Measurements from ENCODE around the gene STX7. TPM values are rescaled to one million over a fixed set of nuclear protein-coding genes. Genes with fewer than 3 reads are reported as not detected.

Gene STX7
- polyA plus RNA-seq, 2 of the 4 experiments (the other 2 are of a cell fraction), result 19.2 to 29.5 TPM

GRCh38 chr6:132504757-132505156 is 8.2 kb downstream of the STX7 start:
- CTCF ChIA-PET, result no interaction called here
- Histone ChIP-seq H3K4me1 (no peaks in the 10 kb centered on the region), H3K4me2 (no peak overlapping the region), H3K27ac (no peak overlapping the region), H3K9me3 (no peaks in the 10 kb centered on the region), H3K4me3 (no peak overlapping the region)
- FAIRE-seq (no peak), DNase-seq (ENCODE audit: low read depth in 1 of 2, low spot score in 1 of 2) (no peak), ATAC-seq (no peak)
- TF ChIP-seq RCOR1 (IDR thresholded peaks at IDR 0.05; ENCODE audit: low read depth, low read length), result no peak
- no peak for TF ChIP-seq TFCP2L1 (CRISPR knock-in tag; IDR thresholded peaks at IDR 0.05)
- no peak for TF ChIP-seq CHD4 (IDR thresholded peaks at IDR 0.05; ENCODE audit: borderline replicate concordance)
- TF ChIP-seq FOSL2 (IDR thresholded peaks at IDR 0.05), result no peak
- TF ChIP-seq FOSL2 (CRISPR knock-in tag; IDR thresholded peaks at IDR 0.05), result no peak
- TF ChIP-seq, protein P1, sequence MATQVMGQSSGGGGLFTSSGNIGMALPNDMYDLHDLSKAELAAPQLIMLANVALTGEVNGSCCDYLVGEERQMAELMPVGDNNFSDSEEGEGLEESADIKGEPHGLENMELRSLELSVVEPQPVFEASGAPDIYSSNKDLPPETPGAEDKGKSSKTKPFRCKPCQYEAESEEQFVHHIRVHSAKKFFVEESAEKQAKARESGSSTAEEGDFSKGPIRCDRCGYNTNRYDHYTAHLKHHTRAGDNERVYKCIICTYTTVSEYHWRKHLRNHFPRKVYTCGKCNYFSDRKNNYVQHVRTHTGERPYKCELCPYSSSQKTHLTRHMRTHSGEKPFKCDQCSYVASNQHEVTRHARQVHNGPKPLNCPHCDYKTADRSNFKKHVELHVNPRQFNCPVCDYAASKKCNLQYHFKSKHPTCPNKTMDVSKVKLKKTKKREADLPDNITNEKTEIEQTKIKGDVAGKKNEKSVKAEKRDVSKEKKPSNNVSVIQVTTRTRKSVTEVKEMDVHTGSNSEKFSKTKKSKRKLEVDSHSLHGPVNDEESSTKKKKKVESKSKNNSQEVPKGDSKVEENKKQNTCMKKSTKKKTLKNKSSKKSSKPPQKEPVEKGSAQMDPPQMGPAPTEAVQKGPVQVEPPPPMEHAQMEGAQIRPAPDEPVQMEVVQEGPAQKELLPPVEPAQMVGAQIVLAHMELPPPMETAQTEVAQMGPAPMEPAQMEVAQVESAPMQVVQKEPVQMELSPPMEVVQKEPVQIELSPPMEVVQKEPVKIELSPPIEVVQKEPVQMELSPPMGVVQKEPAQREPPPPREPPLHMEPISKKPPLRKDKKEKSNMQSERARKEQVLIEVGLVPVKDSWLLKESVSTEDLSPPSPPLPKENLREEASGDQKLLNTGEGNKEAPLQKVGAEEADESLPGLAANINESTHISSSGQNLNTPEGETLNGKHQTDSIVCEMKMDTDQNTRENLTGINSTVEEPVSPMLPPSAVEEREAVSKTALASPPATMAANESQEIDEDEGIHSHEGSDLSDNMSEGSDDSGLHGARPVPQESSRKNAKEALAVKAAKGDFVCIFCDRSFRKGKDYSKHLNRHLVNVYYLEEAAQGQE (IDR thresholded peaks at IDR 0.05), result no peak
- POLR2A ChIA-PET, result no interaction called here
- 86% methylated on average over 5 of the region's 5 CpGs for WGBS (ENCODE audit: missing lambda C conversion rate)

DNA sequence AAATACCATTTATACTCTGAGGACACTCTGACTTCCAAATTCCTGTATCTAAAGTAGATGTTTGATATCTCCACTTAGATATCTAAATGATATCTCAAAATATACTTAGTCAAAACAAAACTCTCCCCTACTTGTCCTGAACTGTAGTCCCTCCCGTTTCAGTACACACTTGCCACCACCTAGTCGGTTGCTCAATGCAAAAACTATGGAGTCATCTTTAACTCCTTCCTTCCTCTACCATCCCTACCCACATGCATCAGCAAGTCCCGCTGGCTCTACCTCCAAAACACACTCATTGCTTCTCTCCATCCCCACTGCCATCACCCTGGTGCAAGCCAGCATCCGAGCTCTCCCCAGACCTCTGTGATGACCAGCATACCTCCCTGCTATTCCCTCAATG is 13.2 kb downstream of the STX7 start:
- H3K4me2 ChIP-seq, result no peak overlapping the region
- WGBS (ENCODE audit: missing lambda C conversion rate), result 71% methylated on average over 4 of the region's 4 CpGs
- ATAC-seq (no peak), DNase-seq (ENCODE audit: low read depth in 1 of 2, low spot score in 1 of 2) (no peak), FAIRE-seq (no peak)
- H3K4me3 ChIP-seq, result no peak overlapping the region
- ChIA-PET CTCF (interaction anchor here (0.6 to 2.3 kb wide), 3 partner anchors 220 to 1403 kb away, joined by 3 to 10 read pairs (median 3); no protein-coding TSS in a partner anchor), POLR2A (no interaction called here)
- no peak overlapping the region for H3K27ac ChIP-seq
- H3K9me3 ChIP-seq, result no peaks in the 10 kb centered on the region
- no peaks in the 10 kb centered on the region for H3K4me1 ChIP-seq
- no peak for TF ChIP-seq RARB (CRISPR knock-in tag; IDR thresholded peaks at IDR 0.05)
- no peak for TF ChIP-seq RFX5 (IDR thresholded peaks at IDR 0.05)
- no peak for TF ChIP-seq RCOR1 (IDR thresholded peaks at IDR 0.05; ENCODE audit: low read depth, low read length)
- no peak for TF ChIP-seq EHMT2 (IDR thresholded peaks at IDR 0.05; ENCODE audit: low read depth)
- no peak for TF ChIP-seq POLR2A (IDR thresholded peaks at IDR 0.05; ENCODE audit: low read length)
- no peak for TF ChIP-seq KDM5A (IDR thresholded peaks at IDR 0.05)
- TF ChIP-seq POLR2AphosphoS2 (conservative IDR thresholded peaks at IDR 0.05; ENCODE audit: low read length), result no peak
- TF ChIP-seq BHLHE40 (IDR thresholded peaks at IDR 0.05; ENCODE audit: low read depth, low read length), result no peak
- no peak for TF ChIP-seq NFE2L2 (conservative IDR thresholded peaks at IDR 0.05; ENCODE audit: low read length)
- no peak for TF ChIP-seq PBX3 (IDR thresholded peaks at IDR 0.05)
- no peak for TF ChIP-seq CBX2 (IDR thresholded peaks at IDR 0.05; ENCODE audit: borderline replicate concordance, low read depth)
- TF ChIP-seq, protein P1 (IDR thresholded peaks at IDR 0.05), result no peak

GRCh38 chr6:132498638-132499037 is 14.3 kb downstream of the STX7 start:
- POLR2A ChIA-PET, result no interaction called here
- no peak for FAIRE-seq
- WGBS (ENCODE audit: missing lambda C conversion rate), result 93% methylated on average over 3 of the region's 3 CpGs
- no peak overlapping the region for H3K4me2 ChIP-seq
- ATAC-seq, result no peak
- no peak overlapping the region for H3K4me3 ChIP-seq
- CTCF ChIA-PET, result no interaction called here
- H3K9me3 ChIP-seq, result no peaks in the 10 kb centered on the region
- DNase-seq (ENCODE audit: low read depth in 1 of 2, low spot score in 1 of 2), result no peak
- H3K27ac ChIP-seq, result no peak overlapping the region
- no peaks in the 10 kb centered on the region for H3K4me1 ChIP-seq
- TF ChIP-seq HOXB5 (CRISPR knock-in tag; IDR thresholded peaks at IDR 0.05) (no peak), CTCF (IDR thresholded peaks at IDR 0.05) (no peak), CBX8 (IDR thresholded peaks at IDR 0.05) (no peak), MAZ (IDR thresholded peaks at IDR 0.05; ENCODE audit: borderline replicate concordance, low read depth, low read length) (no peak), FOXS1 (CRISPR knock-in tag; IDR thresholded peaks at IDR 0.05) (no peak), MYC (IDR thresholded peaks at IDR 0.05; ENCODE audit: borderline replicate concordance, low read length) (no peak), RARB (CRISPR knock-in tag; IDR thresholded peaks at IDR 0.05) (no peak), CEBPB (IDR thresholded peaks at IDR 0.05) (no peak), EHF (CRISPR knock-in tag; IDR thresholded peaks at IDR 0.05) (no peak), PHF8 (IDR thresholded peaks at IDR 0.05; ENCODE audit: borderline replicate concordance, low read depth) (no peak)

Data from A549 (cell line).